Peyer's patch (tissue), 4 donors: ENCODE measurements around the gene PSEN1. TPM values are rescaled to one million over a fixed set of nuclear protein-coding genes. Genes with fewer than 3 reads are reported as not detected.

Experiments used
- DNase-seq, 3 donors: peaks; one replicate each; pipeline ENCODE4 v3.0.0-alpha.2; 2017 to 2019
- H3K27ac ChIP-seq, 4 donors: fragments of 200-600 bp; sonication (generic); one replicate each; pipeline ENCODE4 v1.5.1; 2016 to 2019
- H3K27me3 ChIP-seq, 2 donors: fragments of 200-600 bp; sonication (generic); one replicate each; pipeline ENCODE4 v1.5.1; 2019
- H3K36me3 ChIP-seq, 3 donors: fragments of 200-600 bp; sonication (generic); one replicate each; pipeline ENCODE4 v1.5.1; 2016 to 2019
- H3K4me1 ChIP-seq, 4 donors: fragments of 200-600 bp; sonication (generic); one replicate each; pipeline ENCODE4 v1.5.1; 2016 to 2019
- H3K4me3 ChIP-seq, 4 donors: fragments of 200-600 bp; sonication (generic); 1 replicate in 3 of 4; 2 replicates in 1 of 4; pipeline ENCODE4 v1.5.1; 2016 to 2019; ENCODE audit warnings: mild to moderate bottlenecking in 1 of 4
- H3K9me3 ChIP-seq, 4 donors: fragments of 200-600 bp; sonication (generic); one replicate each; pipeline ENCODE4 v1.5.1; 2016 to 2019; ENCODE audit warnings: mild to moderate bottlenecking in 1 of 4
- CTCF ChIP-seq, 6 experiments: fragments of 450-650 bp in 4 of 6; fragments of 200-600 bp in 2 of 6; sonication (generic) in 1 of 6; IDR thresholded peaks; one replicate each; pipeline ENCODE4 v1.5.1; 2017 to 2019; ENCODE audit warnings: antibody characterized with exemption in 6 of 6, mild to moderate bottlenecking in 3 of 6, moderate library complexity in 1 of 6
- POLR2A ChIP-seq, 2 donors: fragments of 450-650 bp; IDR thresholded peaks; one replicate each; pipeline ENCODE4 v1.5.1; 2017; ENCODE audit warnings: antibody characterized with exemption in 2 of 2, mild to moderate bottlenecking in 2 of 2, moderate library complexity in 2 of 2
- small RNA-seq, 2 donors: library from RNA; depleted of rRNA; stranded (forward); fragments of <200 nt; gene quantifications; one replicate each; pipeline ENCODE3, GENCODE V24; 2016
- total RNA-seq, 4 donors: library from RNA; depleted of rRNA; stranded (reverse); fragments of >200 nt; gene quantifications; one replicate each; pipeline ENCODE4 v1.1.0, GENCODE V29; 2016

The PSEN1 gene
- total RNA-seq, 4 donors from 2014 or later: 32.2 to 118 (median 100) TPM

DNA sequence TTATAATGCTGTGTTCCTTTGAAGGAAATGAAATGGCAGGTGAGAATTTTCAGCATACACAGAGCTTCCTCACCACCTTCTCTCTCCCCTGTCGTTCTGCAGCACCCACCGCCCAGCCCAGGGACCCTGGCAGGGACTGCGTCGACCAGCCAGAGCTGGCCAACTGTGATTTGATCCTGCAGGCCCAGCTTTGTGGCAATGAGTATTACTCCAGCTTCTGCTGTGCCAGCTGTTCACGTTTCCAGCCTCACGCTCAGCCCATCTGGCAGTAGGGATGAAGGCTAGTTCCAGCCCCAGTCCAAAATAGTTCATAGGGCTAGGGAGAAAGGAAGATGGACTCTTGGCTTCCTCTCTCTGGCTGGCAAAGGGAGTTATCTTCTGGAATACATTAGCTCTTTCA, 136.1 kb downstream of the PSEN1 start:
- Histone ChIP-seq H3K4me1 (peaks cover 0 to 8% (median 0%) of the 10 kb centered on the region in 4 donors), H3K36me3 (peaks cover 0 to 39% (median 0%) of the 10 kb centered on the region in 3 donors), H3K4me3 (no peak overlapping the region), H3K27me3 (no peaks in the 10 kb centered on the region), H3K9me3 (no peaks in the 10 kb centered on the region), H3K27ac (no peak overlapping the region)
- TF ChIP-seq CTCF (IDR thresholded peaks at IDR 0.05) (no peak), POLR2A (IDR thresholded peaks at IDR 0.05) (no peak)
- DNase-seq: peak in 1 of 3 donors; percentile 37

Small RNA genes within 50 kb of the gene (small RNA-seq; reads per million reads assigned to genes)
- gene AC004858.1 (0 reads per million in 2 donors), gene RNU6-419P (0 reads per million in 2 donors)

Other genes starting within 250 kb of the PSEN1 start
- gene DPF3, start 242.4 kb upstream of the PSEN1 start, total RNA-seq: 10 to 100 TPM; 10.7 to 25.6 (median 17.9) TPM
- gene DCAF4, start 210.0 kb upstream of the PSEN1 start, total RNA-seq: 10 to 100 TPM; 11.2 to 49.5 (median 27.6) TPM
- 10 to 100 TPM in 3 of 4 donors, 1 to 10 TPM in 1; 8.3 to 32.5 (median 26.8) TPM for gene ZFYVE1, start 109.4 kb upstream of the PSEN1 start, total RNA-seq
- gene RBM25, start 78.0 kb upstream of the PSEN1 start, total RNA-seq: 100 to 1,000 TPM in 1 of 4 donors, 10 to 100 TPM in 3; 73.2 to 364 (median 86.0) TPM
- gene PAPLN, start 101.0 kb downstream of the PSEN1 start, total RNA-seq: 10 to 100 TPM in 2 of 4 donors, 1 to 10 TPM in 2; 8.1 to 27.2 (median 12.7) TPM